NCI-H1436 (cell line): ENCODE results near the gene SLCO2B1.
A peak's percentile ranks its signal among the peaks of the same experiment; 100 is the strongest.

ENCODE experiments used
- DNase-seq: peaks from one replicate; lab custom pipeline; 2025; lab: John Stamatoyannopoulos, UW

SLCO2B1 gene

GRCh38 chr11:75193711-75194110, 42.8 kb downstream of the SLCO2B1 start:
- DNase-seq = no peak

DNA sequence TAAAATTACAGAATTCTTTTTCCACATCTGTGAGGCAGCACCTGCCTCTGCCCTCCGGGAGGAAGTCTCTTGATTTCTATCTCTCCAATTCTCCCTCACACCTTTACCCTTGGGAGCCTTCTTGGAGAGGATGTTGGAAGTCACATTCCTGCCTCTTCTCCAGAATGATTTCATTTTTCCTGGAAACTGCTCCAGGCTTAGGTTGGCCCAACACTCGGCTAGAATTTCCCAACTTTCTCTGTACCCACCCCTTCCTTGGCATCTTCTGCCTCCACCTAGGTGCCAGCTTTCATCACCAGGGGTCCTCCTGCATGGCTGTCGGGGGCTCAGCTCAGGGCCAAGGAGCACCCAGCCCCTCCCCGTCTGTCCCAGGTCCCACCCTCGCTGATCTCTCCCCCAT, 43.2 kb downstream of the SLCO2B1 start:
- no peak for DNase-seq

GRCh38 chr11:75195167-75195962, 44.5 kb downstream of the SLCO2B1 start:
- DNase-seq = no peak

DNA sequence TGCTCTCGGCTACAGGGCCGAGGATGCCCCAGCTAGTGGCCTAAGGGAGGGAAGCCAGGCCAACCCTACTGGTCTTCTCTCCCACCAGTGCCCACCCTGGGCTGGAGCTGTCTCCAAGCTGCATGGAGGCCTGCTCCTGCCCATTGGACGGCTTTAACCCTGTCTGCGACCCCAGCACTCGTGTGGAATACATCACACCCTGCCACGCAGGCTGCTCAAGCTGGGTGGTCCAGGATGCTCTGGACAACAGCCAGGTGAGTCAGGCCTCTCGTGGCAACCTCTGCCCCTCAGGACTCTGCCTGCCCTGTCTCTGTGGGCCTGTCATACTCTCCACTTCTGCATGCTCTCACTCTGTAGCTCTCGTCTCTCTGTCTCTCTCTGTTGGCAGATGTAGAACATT, 45.5 kb downstream of the SLCO2B1 start:
- DNase-seq = no peak

- no peak for DNase-seq
Observed at GRCh38 chr11:75197512-75198277, 46.8 kb downstream of the SLCO2B1 start.

GRCh38 chr11:75198278-75198973, 47.5 kb downstream of the SLCO2B1 start:
- DNase-seq = no peak

GRCh38 chr11:75199412-75199955, 48.6 kb downstream of the SLCO2B1 start:
- DNase-seq = no peak

- no peak for DNase-seq
Observed at GRCh38 chr11:75200051-75200450, 49.1 kb downstream of the SLCO2B1 start.

DNA sequence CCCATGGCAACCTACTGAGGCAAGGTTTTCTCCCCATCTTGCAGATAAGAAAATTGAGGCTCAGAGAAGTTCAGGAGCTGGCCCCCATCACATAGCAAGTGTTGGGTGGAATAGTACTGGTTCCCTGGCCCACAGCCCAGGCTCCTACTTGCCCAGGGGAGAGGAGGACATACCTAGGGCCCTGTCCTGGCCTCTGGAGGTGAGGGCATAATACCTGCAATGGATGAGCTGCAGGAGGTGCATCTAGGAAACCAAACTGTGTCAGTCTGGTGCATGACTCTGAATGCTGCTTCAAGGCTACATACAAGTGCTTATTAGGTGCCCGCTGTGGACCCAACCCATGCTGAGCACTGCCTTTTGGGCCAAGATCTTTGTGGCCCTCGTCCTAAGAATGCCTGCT, 49.6 kb downstream of the SLCO2B1 start:
- DNase-seq = no peak

DNA sequence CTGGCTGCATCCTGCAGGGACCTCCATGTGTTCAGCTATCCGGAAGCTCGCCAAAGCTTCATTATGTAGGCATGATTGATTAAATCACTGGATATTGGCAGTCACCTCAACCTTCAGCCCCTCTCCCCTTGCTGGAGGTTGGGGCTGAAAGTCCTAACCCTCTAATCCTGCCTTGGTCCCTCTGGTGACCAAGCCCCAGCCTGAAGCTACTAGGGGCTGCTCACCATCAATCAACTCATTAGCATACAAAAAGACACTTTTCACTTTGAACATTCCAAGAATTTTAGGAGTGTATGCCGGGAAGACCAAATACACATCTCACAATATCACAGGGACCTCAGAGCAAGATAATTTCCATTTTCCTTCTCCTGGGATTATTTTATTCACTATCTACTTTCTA, 50.9 kb downstream of the SLCO2B1 start:
- no peak for DNase-seq

- no peak for DNase-seq
Observed at GRCh38 chr11:75202195-75202594, 51.3 kb downstream of the SLCO2B1 start.

- no peak for DNase-seq
Observed at GRCh38 chr11:75203138-75203537, 52.2 kb downstream of the SLCO2B1 start.

GRCh38 chr11:75203641-75204011, 52.7 kb downstream of the SLCO2B1 start:
- DNase-seq = no peak

GRCh38 chr11:75204012-75204674, 53.2 kb downstream of the SLCO2B1 start:
- no peak for DNase-seq

DNA sequence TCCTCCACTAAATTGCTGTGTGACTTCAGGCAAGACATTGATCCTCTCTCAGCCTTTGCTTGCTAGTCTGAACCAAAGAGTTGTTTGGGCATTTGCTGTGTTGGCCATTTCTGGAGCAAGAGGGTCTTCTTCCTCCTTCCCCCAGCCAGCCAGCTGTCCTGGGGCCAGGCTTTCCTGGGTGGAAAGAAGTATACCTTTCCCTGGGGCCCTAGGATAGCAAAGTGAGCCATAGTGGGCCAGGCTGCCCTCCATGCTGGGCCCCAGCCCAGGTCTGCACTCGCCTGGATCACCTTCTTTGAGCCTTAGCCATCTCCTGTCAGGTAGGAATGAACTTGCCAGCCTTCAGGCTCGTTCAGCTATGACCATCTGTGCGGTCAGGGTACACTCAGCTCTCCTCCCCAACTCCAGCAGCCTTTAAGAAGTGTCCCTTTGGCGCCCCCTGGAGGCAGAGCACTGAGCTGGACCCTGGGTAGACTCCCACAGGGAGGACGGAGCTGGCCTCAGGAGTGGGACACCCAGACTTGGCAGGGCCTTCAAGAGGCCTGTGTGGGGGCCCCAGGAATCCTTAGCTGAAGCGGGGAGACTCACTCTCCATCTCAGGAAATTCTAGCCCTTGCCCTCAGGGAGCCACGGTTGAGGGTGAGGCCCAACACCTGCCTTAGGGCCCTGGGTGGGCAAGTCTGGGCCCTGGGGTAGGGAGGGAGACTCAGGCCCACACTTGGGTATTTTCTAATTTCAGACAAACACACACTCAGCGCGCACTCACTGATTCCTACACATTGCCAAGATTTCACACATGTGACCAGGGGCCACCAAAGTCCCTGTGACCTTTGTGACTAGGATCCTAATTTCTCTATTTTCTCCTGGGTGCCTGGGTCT, 54.0 kb downstream of the SLCO2B1 start:
- DNase-seq = peak; percentile 63

DNA sequence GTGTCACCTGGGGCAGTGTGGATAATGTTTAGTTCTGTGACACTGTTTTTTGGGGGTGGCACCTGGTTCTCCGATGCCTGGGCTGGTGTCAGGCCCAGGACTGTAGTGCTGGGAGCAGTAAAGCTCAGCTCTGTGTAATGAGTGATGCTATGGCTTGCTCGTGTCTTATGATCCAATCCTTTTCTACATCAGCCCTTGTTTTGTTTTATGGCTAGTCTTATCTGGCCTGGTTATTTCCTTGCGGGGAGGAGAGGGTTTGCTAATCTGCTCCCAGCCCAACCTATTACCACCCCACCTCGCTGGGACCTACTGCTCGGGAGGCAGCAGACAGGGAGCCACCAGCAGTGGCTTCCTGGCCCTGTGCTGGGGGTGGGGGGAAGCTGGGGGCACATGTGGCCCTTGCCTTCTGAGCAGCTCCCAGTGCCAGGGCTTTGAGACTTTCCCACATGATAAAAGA, 54.7 kb downstream of the SLCO2B1 start:
- DNase-seq = no peak

DNA sequence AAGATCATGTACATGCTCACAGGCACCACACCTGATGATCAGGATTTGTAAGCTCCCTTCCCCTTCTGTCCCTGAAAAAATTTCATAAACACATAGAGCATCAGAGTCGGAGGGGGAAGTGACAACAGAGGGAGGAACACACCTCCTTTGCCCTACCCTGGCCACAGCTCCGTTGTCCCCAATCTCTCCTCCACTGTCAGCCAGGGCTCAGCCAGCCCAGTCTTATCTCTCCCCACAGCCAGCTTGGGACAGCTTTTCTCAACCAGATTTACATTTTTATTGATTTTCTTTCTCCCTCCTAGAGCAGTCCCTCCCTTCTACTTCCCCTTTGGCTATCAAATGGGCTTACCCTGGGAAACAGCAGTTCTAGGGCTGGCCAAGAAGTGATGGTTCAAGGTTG, 57.5 kb downstream of the SLCO2B1 start:
- DNase-seq = no peak

GRCh38 chr11:75212411-75212810, 61.5 kb downstream of the SLCO2B1 start:
- DNase-seq = no peak

GRCh38 chr11:75214411-75214821, 63.5 kb downstream of the SLCO2B1 start:
- no peak for DNase-seq

GRCh38 chr11:75214843-75215242, 63.9 kb downstream of the SLCO2B1 start:
- no peak for DNase-seq

- no peak for DNase-seq
Observed at GRCh38 chr11:75219869-75220268, 69.0 kb downstream of the SLCO2B1 start.
